Left hindlimb (tissue), 1 donor: ENCODE results near the gene NCKAP5.
A peak's percentile ranks its signal among the peaks of the same experiment; 100 is the strongest.
"Not testable (repeated sequence)": the region's sequence is repeated elsewhere in the genome, so short reads cannot be mapped to it uniquely, and the experiment has no call there.

Experiments
- DNase-seq: peaks from one replicate; pipeline ENCODE4 v3.0.0-alpha.2; 2018

The NCKAP5 gene

GRCh38 chr2:133521146-133521745, 47.0 kb downstream of the NCKAP5 start:
- DNase-seq: no peak

- not testable (repeated sequence) for DNase-seq
Measured at GRCh38 chr2:133519677-133520076, 48.6 kb downstream of the NCKAP5 start.

- no peak for DNase-seq
Measured at GRCh38 chr2:133518700-133519344, 49.4 kb downstream of the NCKAP5 start.

GRCh38 chr2:133517876-133518275, 50.4 kb downstream of the NCKAP5 start:
- no peak for DNase-seq

- no peak for DNase-seq
Measured at GRCh38 chr2:133516405-133517026, 51.7 kb downstream of the NCKAP5 start.

GRCh38 chr2:133515271-133515670, 53.0 kb downstream of the NCKAP5 start:
- DNase-seq: no peak

GRCh38 chr2:133513893-133514292, 54.4 kb downstream of the NCKAP5 start:
- DNase-seq: no peak

GRCh38 chr2:133512121-133512520, 56.1 kb downstream of the NCKAP5 start:
- DNase-seq: no peak

- DNase-seq: no peak
Measured at GRCh38 chr2:133511679-133512078, 56.6 kb downstream of the NCKAP5 start.

GRCh38 chr2:133509777-133510176, 58.5 kb downstream of the NCKAP5 start:
- DNase-seq: no peak

- no peak for DNase-seq
Measured at GRCh38 chr2:133508546-133509165, 59.6 kb downstream of the NCKAP5 start.

GRCh38 chr2:133506996-133507395, 61.3 kb downstream of the NCKAP5 start:
- no peak for DNase-seq

GRCh38 chr2:133504566-133505505, 63.4 kb downstream of the NCKAP5 start:
- DNase-seq: peak; percentile 58

- no peak for DNase-seq
Measured at GRCh38 chr2:133503927-133504326, 64.3 kb downstream of the NCKAP5 start.

- DNase-seq: no peak
Measured at GRCh38 chr2:133503323-133503722, 64.9 kb downstream of the NCKAP5 start.

- no peak for DNase-seq
Measured at GRCh38 chr2:133502678-133503077, 65.6 kb downstream of the NCKAP5 start.

- DNase-seq: no peak
Measured at GRCh38 chr2:133500917-133501316, 67.3 kb downstream of the NCKAP5 start.

GRCh38 chr2:133498662-133499585, 69.3 kb downstream of the NCKAP5 start:
- DNase-seq: no peak

GRCh38 chr2:133497951-133498565, 70.2 kb downstream of the NCKAP5 start:
- DNase-seq: no peak

GRCh38 chr2:133497270-133497893, 70.9 kb downstream of the NCKAP5 start:
- DNase-seq: peak; percentile 39
